ENCODE data around the gene OTUB2. TPM values are rescaled to one million over a fixed set of nuclear protein-coding genes. Genes with fewer than 3 reads are reported as not detected.

The OTUB2 gene
- total and polyA plus RNA-seq, 2 donors (not counting 3 experiments of a cell fraction or from before 2014, with no cell fraction given), result 0.70 to 1.6 TPM

DNA sequence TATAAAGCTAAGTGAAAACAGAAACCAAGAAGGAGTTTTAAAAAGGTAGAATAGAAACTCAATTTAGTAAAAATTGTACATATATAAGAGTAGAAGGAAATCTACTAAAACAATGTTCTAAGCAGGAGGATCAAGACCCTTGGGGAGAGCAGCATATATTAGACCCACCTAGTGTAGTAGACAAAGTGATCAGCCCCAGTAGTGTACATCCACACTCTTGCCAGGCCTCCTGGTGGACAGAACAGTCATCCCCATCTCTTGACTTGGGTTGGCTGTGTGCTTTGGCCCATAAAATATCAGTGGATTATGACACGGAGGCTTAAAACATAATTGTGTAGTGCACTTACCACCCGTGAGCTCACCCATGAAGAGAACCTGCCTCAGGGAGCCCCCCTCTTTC is 10.9 kb upstream of the OTUB2 start:
- Histone ChIP-seq H3K4me1 (ENCODE audit: control insufficient read depth, extremely low read depth, insufficient read depth, low read length) (no peaks in the 10 kb centered on the region), H3K4me3 (replicated peaks in 1 of 3; ENCODE audit: insufficient read depth in 1 of 3, low read depth in 1 of 3, low read length in 3 of 3) (no peak overlapping the region), H3K9me3 (replicated peaks; ENCODE audit: control insufficient read depth, insufficient read depth, low read length) (no peaks in the 10 kb centered on the region), H2AFZ (ENCODE audit: low read depth, low read length) (no peak overlapping the region), H3K27me3 (ENCODE audit: control insufficient read depth in 2 of 2, insufficient read depth in 2 of 2, low read length in 2 of 2) (peaks cover 0 to 5% of the 10 kb centered on the region in 2 experiments), H3K27ac (ENCODE audit: insufficient read depth, low read depth, low read length) (no peak overlapping the region), H3K9me1 (replicated peaks; ENCODE audit: control insufficient read depth, extremely low read depth, insufficient read depth, low read length) (no peaks in the 10 kb centered on the region), H3K9ac (replicated peaks; ENCODE audit: extremely low read depth, insufficient read depth, low read length) (no peak overlapping the region), H3K4me2 (ENCODE audit: insufficient read depth, low read length) (no peak overlapping the region), H3K79me2 (ENCODE audit: control insufficient read depth, insufficient read depth, low read length) (no peaks in the 10 kb centered on the region), H3K36me3 (ENCODE audit: control insufficient read depth in 2 of 2, extremely low read depth in 1 of 2, insufficient read depth in 2 of 2, low read length in 2 of 2) (no peaks in the 10 kb centered on the region), H4K20me1 (replicated peaks; ENCODE audit: control insufficient read depth, extremely low read depth, insufficient read depth, low read length) (no peaks in the 10 kb centered on the region)
- TF ChIP-seq FOS (IDR thresholded peaks at IDR 0.05; ENCODE audit: borderline replicate concordance, insufficient read depth, low read length), result no peak
- no peak for TF ChIP-seq EZH2 (IDR thresholded peaks at IDR 0.05; ENCODE audit: borderline replicate concordance, low read depth, low read length, severe bottlenecking)
- TF ChIP-seq, protein P1, sequence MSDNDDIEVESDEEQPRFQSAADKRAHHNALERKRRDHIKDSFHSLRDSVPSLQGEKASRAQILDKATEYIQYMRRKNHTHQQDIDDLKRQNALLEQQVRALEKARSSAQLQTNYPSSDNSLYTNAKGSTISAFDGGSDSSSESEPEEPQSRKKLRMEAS (IDR thresholded peaks at IDR 0.05; ENCODE audit: insufficient read depth, insufficient read length), result no peak
- DNase-seq (ENCODE audit: low read depth, low spot score), result no peak
- BruUV-seq (replicated peaks), result no TSS peak
- FAIRE-seq, result no peak
- CTCF ChIA-PET, result interaction anchor here (1.2 to 2.4 kb wide), 2 partner anchors 15 to 75 kb away, joined by 3 to 9 read pairs; no protein-coding TSS in a partner anchor
- POLR2A ChIA-PET, result no interaction called here
- intact Hi-C loops (cut with micrococcal nuclease) (no loop called here), dilution Hi-C loops (cut with MboI; ENCODE audit: extremely low pct_ligation_motif_present, low sequenced_read_pairs) (no loop called here)

DNA sequence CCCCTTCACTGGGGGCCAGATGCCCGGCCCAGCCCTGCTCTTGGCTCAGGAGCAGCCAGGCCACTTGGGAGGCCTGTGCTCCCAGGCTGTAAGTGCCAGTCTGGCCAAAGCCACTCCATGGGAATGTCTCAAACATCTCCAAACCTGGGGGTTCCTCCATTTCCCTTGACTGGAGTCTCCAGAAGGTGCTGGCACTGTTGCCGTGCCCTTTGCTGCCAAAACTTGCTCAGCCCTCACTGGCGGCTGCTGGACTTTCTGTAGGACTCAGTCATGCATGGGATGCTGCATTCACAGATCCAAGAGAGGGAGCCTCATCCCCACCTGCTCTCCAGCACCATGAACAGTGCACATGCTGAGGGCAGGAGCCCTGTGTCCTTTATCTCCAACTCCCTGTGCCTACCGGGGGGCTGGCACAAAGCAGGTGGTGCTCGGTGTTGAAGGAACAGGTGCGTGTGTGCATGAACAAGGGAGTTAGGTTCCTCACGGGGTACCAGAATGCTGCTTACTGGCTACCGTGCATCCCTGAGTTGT is 9.6 kb upstream of the OTUB2 start:
- no peaks in the 10 kb centered on the region for H3K4me1 ChIP-seq (ENCODE audit: control insufficient read depth, extremely low read depth, insufficient read depth, low read length)
- TF ChIP-seq FOS (IDR thresholded peaks at IDR 0.05; ENCODE audit: borderline replicate concordance, insufficient read depth, low read length), result no peak
- TF ChIP-seq GATA2 (IDR thresholded peaks at IDR 0.05; ENCODE audit: insufficient read depth, insufficient read length, low read depth, low read length), result no peak
- TF ChIP-seq POLR2AphosphoS5 (IDR thresholded peaks at IDR 0.05; ENCODE audit: insufficient read depth, low read depth, low read length), result no peak
- no peak for TF ChIP-seq EZH2 (IDR thresholded peaks at IDR 0.05; ENCODE audit: borderline replicate concordance, low read depth, low read length, severe bottlenecking)
- TF ChIP-seq POLR2A (IDR thresholded peaks at IDR 0.05; ENCODE audit: low read depth, low read length), result no peak
- TF ChIP-seq MYC (IDR thresholded peaks at IDR 0.05; ENCODE audit: low read depth, low read length), result no peak
- no TSS peak for BruUV-seq (replicated peaks)
- H3K36me3 ChIP-seq (ENCODE audit: control insufficient read depth in 2 of 2, extremely low read depth in 1 of 2, insufficient read depth in 2 of 2, low read length in 2 of 2), result no peaks in the 10 kb centered on the region
- H3K27me3 ChIP-seq (ENCODE audit: control insufficient read depth in 2 of 2, insufficient read depth in 2 of 2, low read length in 2 of 2), result peaks cover 0 to 5% of the 10 kb centered on the region in 2 experiments
- H3K27ac ChIP-seq (ENCODE audit: insufficient read depth, low read depth, low read length), result no peak overlapping the region
- dilution Hi-C loops (cut with MboI; ENCODE audit: extremely low pct_ligation_motif_present, low sequenced_read_pairs), result no loop called here
- no peak overlapping the region for H2AFZ ChIP-seq (ENCODE audit: low read depth, low read length)
- H3K9me1 ChIP-seq (replicated peaks; ENCODE audit: control insufficient read depth, extremely low read depth, insufficient read depth, low read length), result no peaks in the 10 kb centered on the region
- POLR2A ChIA-PET, result no interaction called here
- H3K9me3 ChIP-seq (replicated peaks; ENCODE audit: control insufficient read depth, insufficient read depth, low read length), result no peaks in the 10 kb centered on the region
- DNase-seq (ENCODE audit: low read depth, low spot score) (no peak), FAIRE-seq (no peak)
- H4K20me1 ChIP-seq (replicated peaks; ENCODE audit: control insufficient read depth, extremely low read depth, insufficient read depth, low read length), result no peaks in the 10 kb centered on the region
- CTCF ChIA-PET, result interaction anchor here (2.4 kb wide), 1 partner anchor 77 kb away, joined by 9 read pairs; no protein-coding TSS in a partner anchor
- H3K4me2 ChIP-seq (ENCODE audit: insufficient read depth, low read length), result no peak overlapping the region
- no peaks in the 10 kb centered on the region for H3K79me2 ChIP-seq (ENCODE audit: control insufficient read depth, insufficient read depth, low read length)
- no peak overlapping the region for H3K4me3 ChIP-seq (replicated peaks in 1 of 3; ENCODE audit: insufficient read depth in 1 of 3, low read depth in 1 of 3, low read length in 3 of 3)
- intact Hi-C loops (cut with micrococcal nuclease), result no loop called here
- no peak overlapping the region for H3K9ac ChIP-seq (replicated peaks; ENCODE audit: extremely low read depth, insufficient read depth, low read length)
